Stromal cell of bone marrow (primary cell): Measurements from ENCODE around the gene UGT1A3.

Experiments used
- DNase-seq: peaks from one replicate; pipeline ENCODE4 v3.0.0-alpha.2; 2012; ENCODE audit warnings: low read depth

The UGT1A3 gene

DNA sequence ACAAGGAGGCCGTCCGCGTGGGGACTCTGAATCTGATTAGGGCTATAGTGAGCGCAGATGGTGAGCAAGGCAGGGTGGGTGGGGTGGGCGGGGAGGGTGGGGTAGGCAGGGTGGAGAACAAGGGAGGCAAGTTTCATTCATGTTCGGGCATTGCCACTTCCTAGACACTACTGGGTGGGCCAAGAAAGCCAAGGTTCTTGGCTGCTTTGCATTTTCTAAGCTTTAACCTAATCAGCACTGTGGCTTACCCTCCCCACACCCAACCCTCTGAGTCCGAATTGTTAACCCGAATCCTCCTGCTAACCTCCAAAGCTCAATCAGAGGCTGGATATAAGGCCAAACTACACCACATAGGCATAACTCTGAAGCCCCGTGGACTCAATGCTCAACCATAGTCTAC is 67.4 kb downstream of the UGT1A3 start:
- DNase-seq = no peak

DNA sequence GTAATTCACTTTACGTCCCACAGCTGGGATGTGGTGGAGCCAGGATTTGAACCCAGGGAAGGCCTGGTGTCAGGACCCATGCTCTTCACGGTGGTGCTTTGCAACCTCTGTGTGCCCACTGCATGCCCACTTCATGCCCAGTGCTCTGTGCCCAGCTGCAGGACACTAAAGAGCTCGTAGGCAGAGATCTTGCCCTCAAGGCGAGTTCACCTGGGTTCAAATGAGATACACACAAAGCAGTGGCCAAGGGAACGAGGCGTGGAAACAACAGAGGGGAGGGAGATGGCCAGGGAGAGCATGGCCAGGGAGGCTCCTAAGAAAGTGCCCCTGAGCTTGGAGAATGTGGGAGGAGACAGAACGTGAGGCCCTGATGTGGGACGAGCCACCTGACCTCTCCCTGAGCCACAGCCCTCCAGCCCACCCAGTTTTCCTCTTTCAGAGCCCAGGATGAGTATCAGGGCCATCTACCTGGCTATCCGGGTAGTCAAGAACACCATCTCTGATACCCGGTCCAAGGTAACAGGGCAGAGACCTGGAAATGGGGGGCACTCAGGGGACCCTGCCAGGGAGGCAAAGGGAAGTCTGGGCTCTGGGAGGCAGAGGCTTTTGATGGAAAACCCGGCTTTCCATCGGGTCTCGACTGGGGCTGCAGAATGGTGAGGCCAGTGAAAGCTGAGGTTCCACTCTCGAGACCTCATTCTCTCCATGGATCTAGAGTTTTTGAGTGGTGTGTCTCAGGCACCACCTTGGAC is 69.7 kb downstream of the UGT1A3 start:
- DNase-seq = no peak

GRCh38 chr2:233799087-233799665 is 70.3 kb downstream of the UGT1A3 start:
- DNase-seq = no peak

- DNase-seq = no peak
Measured at GRCh38 chr2:233799716-233800115, 70.9 kb downstream of the UGT1A3 start.

DNA sequence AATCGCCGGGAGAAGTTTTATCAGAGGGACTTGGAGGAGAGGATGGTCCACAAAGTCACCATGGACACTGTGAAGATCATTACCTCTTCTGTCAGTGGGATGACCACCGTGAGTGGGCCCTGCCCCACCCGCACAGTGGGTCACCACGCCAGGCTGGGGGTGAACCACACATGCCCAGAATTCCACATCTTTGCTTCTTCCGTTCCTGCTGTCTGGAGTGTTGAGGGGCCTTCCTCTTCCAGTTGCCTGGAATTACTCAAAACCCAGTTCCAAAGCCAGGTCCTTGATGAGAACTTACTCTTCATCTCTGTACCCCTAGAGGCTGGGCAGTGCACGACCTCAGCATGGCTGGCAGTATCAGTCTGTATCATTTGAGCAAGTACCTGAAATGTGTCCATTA is 71.4 kb downstream of the UGT1A3 start:
- DNase-seq = no peak

DNA sequence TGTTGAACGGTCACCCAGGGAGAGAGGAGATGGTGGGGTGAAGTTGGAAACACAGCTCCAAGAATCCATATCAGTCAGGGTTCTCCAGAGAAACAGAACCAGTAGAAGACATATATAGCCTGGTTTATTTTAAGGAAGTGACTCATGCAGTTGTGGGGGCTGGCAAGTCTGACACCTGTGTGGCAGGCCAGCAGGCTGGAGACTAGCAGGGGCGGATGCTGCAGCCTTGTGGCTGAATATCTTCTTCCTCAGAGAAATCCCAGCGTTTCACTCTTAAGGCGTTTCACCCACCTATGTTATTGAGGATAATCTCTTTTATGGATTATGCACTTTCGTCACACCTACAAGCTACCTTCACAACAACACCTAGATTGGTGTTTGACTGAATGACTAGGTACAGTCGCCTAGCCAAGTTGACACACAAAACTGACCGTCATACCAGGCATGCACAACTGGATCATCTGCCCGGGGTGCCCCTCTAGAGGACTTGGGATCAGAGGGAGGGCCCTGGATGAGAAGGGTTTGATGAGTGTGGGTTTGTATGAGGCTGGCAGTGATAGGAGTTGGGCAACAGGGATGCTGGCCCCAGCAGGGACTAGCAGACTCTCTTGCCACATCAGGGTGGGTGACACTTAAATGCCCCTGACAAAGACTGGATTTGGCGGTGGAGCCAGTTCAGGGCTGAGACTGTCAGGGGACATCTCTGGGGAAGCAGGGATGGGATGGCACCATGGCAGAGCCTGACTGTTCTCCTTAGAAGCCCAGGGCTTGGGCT is 72.7 kb downstream of the UGT1A3 start:
- no peak for DNase-seq

DNA sequence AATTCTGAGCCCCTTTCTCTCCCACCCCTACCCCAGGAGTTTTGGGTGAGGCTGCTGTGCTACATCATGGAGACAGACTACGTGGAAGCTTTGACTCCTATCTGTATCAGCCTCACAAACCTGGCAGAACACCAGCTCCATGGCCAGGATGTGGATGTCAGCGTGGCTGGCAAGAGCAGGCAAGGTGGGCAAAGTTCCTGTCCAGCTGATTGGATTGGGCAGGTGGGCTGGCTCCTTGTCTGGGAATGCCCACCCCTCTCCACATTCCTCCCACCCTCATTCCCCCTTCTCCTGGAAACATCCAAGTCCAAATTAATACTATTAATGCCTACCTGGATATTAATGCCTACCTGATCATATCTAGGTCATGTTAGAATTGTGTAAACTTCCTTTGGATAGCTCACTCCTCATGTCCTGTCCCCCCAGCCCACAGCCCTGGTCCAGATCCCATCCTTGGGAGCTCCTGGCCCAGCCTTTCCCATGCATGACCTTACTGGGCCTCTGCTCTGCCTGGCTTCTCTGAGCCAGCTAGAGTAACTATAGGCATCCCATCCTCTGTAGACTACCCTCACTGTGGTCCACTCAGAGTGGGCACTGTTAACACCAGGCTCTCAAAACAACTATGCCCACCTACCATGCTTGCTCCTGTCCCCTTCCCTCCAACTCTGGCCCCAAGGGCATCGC is 73.4 kb downstream of the UGT1A3 start:
- DNase-seq = no peak

DNA sequence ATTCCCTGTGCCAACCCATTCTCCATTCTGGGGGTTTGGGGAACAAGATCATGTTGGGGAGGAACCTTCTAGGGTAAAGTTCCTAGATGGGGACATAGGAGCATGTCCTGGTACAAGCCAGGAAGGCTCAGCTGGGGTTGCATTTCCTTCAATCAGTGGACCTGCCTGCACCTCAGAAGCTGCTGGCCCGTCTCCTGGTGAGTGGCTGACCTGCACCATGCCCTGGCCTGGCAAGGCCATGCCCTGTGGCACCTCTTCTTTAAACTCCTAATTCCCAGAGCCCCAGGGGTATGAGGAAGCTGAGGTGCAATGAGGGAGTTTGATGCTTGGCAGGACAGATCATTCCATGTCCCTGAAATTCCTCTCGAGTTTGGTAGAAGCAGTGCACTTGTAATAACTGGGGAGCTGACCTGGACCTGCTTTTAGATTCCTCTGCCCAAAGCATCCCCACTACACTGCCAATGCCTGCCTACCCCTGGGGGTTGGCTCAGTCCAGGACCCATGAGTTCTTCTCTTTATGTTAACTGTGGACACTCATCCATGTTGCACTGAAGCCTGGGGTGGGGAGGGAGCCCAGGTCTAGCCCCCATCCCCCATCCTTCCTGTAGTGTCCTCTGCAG is 74.6 kb downstream of the UGT1A3 start:
- no peak for DNase-seq

- DNase-seq = no peak
Measured at GRCh38 chr2:233803994-233804393, 75.2 kb downstream of the UGT1A3 start.

- DNase-seq = no peak
Measured at GRCh38 chr2:233807215-233807865, 78.5 kb downstream of the UGT1A3 start.

GRCh38 chr2:233807966-233808935 is 79.4 kb downstream of the UGT1A3 start:
- DNase-seq = no peak

DNA sequence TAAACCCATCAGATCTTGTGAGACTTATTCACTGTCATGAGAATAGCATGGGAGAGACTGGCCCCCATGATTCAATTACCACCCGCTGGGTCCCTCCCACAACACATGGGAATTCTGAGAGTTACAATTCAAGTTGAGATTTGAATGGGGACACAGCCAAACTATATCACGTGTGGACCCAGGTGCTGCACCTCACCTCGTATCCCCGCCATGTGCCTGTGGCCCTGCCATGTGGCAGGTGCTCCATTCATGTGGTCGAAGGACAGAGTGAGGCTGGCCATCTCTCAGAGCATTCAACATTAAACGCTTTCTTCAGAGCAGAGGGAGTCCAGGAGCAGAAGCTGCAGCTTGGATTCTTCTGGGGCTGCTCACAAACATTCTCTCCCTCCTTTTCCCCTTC is 81.5 kb downstream of the UGT1A3 start:
- DNase-seq = no peak

DNA sequence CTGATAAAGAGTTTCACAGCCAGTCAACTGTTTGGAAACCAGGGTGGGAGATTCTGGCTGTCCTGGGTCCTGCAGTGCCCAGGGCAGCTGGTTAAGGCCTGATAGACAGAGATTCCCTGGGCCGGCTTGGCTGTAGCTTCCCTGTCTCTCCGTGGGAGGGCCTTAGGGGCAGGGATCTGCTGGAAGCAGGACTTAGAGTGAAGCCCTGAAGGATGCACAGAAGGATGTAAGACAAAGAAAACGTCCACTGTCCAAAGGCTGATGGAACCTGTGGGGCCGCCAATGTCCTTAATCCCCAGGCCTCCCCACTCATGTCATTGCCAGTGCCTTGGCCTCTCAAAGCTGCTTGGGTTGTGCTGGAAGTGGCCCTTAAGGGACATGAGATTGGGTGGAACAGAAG is 82.2 kb downstream of the UGT1A3 start:
- no peak for DNase-seq

DNA sequence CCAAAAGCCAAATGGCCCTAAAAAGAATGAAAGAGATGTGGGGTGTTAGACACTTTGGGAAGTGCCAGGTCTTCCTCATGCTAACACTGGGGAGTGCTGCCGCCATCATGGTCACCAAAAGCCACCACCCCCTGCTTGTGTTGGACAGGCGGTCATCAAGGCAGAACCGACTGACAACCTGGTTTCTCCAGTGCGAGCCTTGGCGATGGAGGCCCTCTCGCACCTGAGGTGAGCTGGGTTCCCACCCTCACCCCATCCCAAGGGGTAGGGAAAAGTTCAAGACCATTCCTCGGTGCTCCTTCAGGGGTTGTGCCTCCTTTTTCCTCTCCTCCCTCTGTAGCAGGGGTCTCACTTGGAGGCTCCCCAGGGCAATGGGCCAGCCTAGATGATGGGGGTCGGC is 82.9 kb downstream of the UGT1A3 start:
- DNase-seq = no peak

DNA sequence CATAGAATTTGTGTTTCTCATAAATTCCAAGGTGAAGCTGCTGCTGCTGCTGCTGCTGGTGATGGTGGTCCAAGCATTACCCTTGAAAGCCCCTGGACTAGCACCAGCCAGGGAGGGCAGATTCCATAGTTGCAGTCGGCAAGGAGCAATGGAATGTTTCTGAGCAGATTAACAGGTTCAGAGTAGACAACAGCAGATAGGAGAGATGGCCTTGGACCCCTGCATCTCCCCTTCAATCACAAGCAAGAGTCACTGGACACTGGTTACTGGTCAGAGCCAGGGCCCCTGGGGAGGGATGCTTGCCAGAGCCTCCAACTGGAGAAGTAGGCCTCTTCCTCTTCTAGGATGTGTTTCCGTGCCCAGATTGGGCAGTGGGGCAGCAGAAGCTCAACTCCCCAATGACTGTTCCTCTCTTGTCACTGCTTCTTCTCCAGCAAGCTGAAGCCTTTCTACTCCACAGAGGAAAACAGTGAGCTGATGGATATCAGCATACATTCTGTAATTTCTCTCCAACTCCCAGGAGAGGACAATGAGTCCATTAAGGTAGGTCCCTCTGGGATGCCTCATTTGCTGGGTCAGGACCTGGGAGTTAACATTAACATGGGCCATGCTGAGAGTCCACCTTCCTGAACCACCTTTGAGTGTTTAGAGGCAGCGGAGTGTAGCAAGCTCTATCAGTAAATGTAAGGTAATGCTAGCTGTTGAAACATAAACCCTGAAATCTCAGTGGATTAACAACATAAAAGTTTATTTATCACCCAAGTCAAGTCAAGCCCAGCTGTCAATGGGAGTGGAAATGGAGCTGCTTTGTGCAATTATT is 84.6 kb downstream of the UGT1A3 start:
- DNase-seq = no peak

DNA sequence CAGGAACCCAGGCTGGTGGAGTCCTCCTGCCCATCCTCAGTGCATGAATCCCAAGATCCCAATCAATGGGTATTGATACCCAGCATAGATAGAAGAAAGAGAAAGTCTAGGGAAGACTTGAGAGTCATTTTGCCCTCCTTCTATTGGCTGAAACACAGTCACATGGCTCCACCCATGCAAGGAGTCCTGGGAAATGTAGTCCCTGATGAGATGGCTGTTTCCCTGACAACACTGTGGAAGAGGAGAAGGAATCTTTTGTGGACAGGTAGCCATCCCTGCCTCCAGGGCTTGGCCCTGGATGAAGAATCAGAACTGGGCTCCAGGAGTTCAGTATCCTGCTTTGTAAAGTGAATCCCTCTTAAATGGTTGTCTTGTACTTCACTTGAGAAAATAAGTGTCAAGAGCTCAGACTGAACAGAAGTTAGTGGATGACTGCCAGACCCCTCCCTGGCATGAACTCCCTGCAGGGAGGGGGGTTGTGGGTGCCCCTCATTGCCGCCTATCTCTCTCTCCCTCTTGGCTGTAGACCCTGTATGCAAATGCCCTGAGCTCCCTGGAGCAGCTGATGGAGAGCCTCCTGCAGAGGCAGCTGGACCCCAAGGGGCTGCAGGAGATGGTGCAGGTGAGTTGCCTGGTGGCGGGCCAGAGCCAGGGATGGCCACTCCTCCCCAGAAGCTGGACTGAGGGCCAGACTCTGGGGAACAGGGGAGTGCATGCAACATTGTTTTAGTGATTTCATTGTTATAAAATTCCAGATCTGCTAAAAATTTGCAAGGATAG is 85.4 kb downstream of the UGT1A3 start:
- no peak for DNase-seq

GRCh38 chr2:233815861-233816260 is 87.0 kb downstream of the UGT1A3 start:
- DNase-seq = no peak

DNA sequence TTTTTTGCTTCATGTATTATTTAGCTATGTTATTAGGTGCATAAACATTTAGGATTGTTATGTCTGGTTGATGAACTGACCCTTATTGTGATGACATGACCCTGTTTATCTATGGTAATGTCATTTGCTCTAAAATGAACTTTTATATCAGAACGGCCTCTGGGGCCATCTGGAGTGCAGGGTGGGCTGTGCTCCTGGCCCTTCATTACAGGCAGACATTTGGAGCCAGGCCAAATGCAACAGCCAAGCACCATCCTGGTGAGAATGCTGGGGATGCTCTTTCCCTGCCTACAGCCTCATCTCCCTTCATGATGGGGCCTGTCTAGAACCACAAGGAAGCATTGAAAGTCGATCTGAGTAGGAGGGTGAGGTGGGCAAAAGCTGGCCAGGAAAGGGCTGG is 87.5 kb downstream of the UGT1A3 start:
- no peak for DNase-seq

GRCh38 chr2:233816771-233817170 is 87.9 kb downstream of the UGT1A3 start:
- DNase-seq = no peak
